ENCODE results near the gene MXRA7. TPM values are rescaled to one million over a fixed set of nuclear protein-coding genes. Genes with fewer than 3 reads are reported as not detected.
A peak's percentile ranks its signal among the peaks of the same experiment; 100 is the strongest.

Gene MXRA7
- total and polyA plus RNA-seq, 2 of the 4 experiments (the other 2 are of a cell fraction), result 168 to 231 TPM

GRCh38 chr17:76658242-76658662 lies 52.5 kb downstream of the MXRA7 start:
- POLR2A ChIA-PET (ENCODE audit: unreplicated experiment), result interaction anchor here (0.5 kb wide), 1 partner anchor 14 kb away, joined by 6 read pairs; no protein-coding TSS in a partner anchor
- no peak overlapping the region for H3K18ac ChIP-seq (ENCODE audit: low read depth, low read length)
- no peak overlapping the region for H2BK15ac ChIP-seq (ENCODE audit: low read depth, low read length)
- no peak overlapping the region for H3K56ac ChIP-seq (ENCODE audit: extremely low read depth, insufficient read depth, low read length)
- H3K27ac ChIP-seq (ENCODE audit: insufficient read depth, low read length), result no peak overlapping the region
- H3K23ac ChIP-seq (ENCODE audit: low read depth, low read length), result no peak overlapping the region
- TF ChIP-seq ELK1 (IDR thresholded peaks at IDR 0.05; ENCODE audit: borderline replicate concordance, low read depth, low read length), result no peak
- no peak for TF ChIP-seq MXI1 (IDR thresholded peaks at IDR 0.05; ENCODE audit: borderline replicate concordance, low read depth, low read length)
- no peak for TF ChIP-seq SMC3 (IDR thresholded peaks at IDR 0.05; ENCODE audit: low read depth, low read length)
- no peak overlapping the region for H3K14ac ChIP-seq (replicated peaks; ENCODE audit: low read depth, low read length)
- H4K91ac ChIP-seq (ENCODE audit: insufficient read depth, low read depth, low read length), result no peak overlapping the region
- no TSS peak for BruUV-seq (replicated peaks)
- WGBS, 2 experiments (ENCODE audit: extremely low coverage in 2 of 2, insufficient read length in 1 of 2), result no CpG with 5 or more reads among the region's 5 CpGs
- DNase-seq (no peak), ATAC-seq (ENCODE audit: low read depth) (no peak)
- H2BK120ac ChIP-seq (ENCODE audit: low read depth, low read length), result no peak overlapping the region
- H3K4me1 ChIP-seq (ENCODE audit: control insufficient read depth, insufficient read depth, low read length), result peaks cover 5% of the 10 kb centered on the region
- no peaks in the 10 kb centered on the region for H3K9me1 ChIP-seq (ENCODE audit: insufficient read depth, low read length)
- no peak overlapping the region for H2AFZ ChIP-seq (replicated peaks; ENCODE audit: low read length, poor library complexity)
- H3K4ac ChIP-seq (ENCODE audit: low read depth, low read length), result no peak overlapping the region
- dilution Hi-C loops (cut with HindIII; ENCODE audit: low sequenced_read_pairs, unreplicated experiment), result no loop called here
- CTCF ChIA-PET, result no interaction called here
- no peak overlapping the region for H2BK5ac ChIP-seq (ENCODE audit: low read depth, low read length, poor library complexity, severe bottlenecking)
- H2AK5ac ChIP-seq (ENCODE audit: low read depth, low read length), result peak overlapping the region; percentile 13; the same call in 1 of the 2 replicates
- peaks cover 8% of the 10 kb centered on the region for H3K27me3 ChIP-seq (ENCODE audit: control insufficient read depth, insufficient read depth, low read length)
- no peak overlapping the region for H4K8ac ChIP-seq (ENCODE audit: low read depth in 2 of 2, low read length in 2 of 2)
- H4K20me1 ChIP-seq (ENCODE audit: insufficient read depth, low read length), result no peaks in the 10 kb centered on the region
- no peak overlapping the region for H4K5ac ChIP-seq (ENCODE audit: low read depth, low read length)
- in situ Hi-C loops (cut with MboI; ENCODE audit: low sequenced_read_pairs), result no loop called here
- no peak overlapping the region for H2BK20ac ChIP-seq (ENCODE audit: low read depth, low read length)
- H3K79me1 ChIP-seq (ENCODE audit: low read depth in 1 of 2, low read length in 2 of 2), result no peaks in the 10 kb centered on the region
- no peaks in the 10 kb centered on the region for H3K36me3 ChIP-seq (ENCODE audit: control insufficient read depth, insufficient read depth, low read length)
- H3K4me2 ChIP-seq (ENCODE audit: low read depth, low read length), result no peak overlapping the region
- no peak overlapping the region for H2AK9ac ChIP-seq (replicated peaks; ENCODE audit: low read depth, low read length, poor library complexity)
- intact Hi-C loops (cut with micrococcal nuclease), result no loop called here
- no peak overlapping the region for H3K9ac ChIP-seq (ENCODE audit: low read depth, low read length)
- no peak overlapping the region for H3K4me3 ChIP-seq (ENCODE audit: insufficient read depth, low read depth, low read length)
- no peaks in the 10 kb centered on the region for H3K9me3 ChIP-seq (ENCODE audit: control insufficient read depth, insufficient read depth, low read length)

All from IMR-90 (cell line).